Spinal cord (tissue), 10 donors: ENCODE measurements around the gene SLC7A8. TPM values are rescaled to one million over a fixed set of nuclear protein-coding genes. Genes with fewer than 3 reads are reported as not detected.

Source experiments
- DNase-seq, 6 donors: peaks; one replicate each; pipeline versions ENCODE4 v3.0.0 to v3.0.0-alpha.2; 2013 to 2015; ENCODE audit warnings: low spot score in 6 of 6, low read depth in 4 of 6
- H3K27ac ChIP-seq: one replicate; pipeline ENCODE4 v1.5.1; 2013; ENCODE audit warnings: low read depth, low read length, control low read depth
- H3K27me3 ChIP-seq: one replicate; pipeline ENCODE4 v1.6.1; 2013; ENCODE audit warnings: low read length; ENCODE audit not compliant: control insufficient read depth, insufficient read depth
- H3K36me3 ChIP-seq: one replicate; pipeline ENCODE4 v1.6.1; 2013; ENCODE audit warnings: low read length; ENCODE audit not compliant: control insufficient read depth, insufficient read depth
- H3K4me1 ChIP-seq: one replicate; pipeline ENCODE4 v1.6.1; 2013; ENCODE audit warnings: low read length; ENCODE audit not compliant: control insufficient read depth, insufficient read depth
- H3K4me3 ChIP-seq: one replicate; pipeline ENCODE4 v1.5.1; 2013; ENCODE audit warnings: low read depth, low read length, control low read depth
- H3K9me3 ChIP-seq: one replicate; pipeline ENCODE4 v1.6.1; 2013; ENCODE audit warnings: low read length; ENCODE audit not compliant: control insufficient read depth, insufficient read depth
- WGBS: methylation state at CpG from one replicate; pipeline ENCODE4 v1.1.5; 2013; ENCODE audit warnings: missing lambda C conversion rate; ENCODE audit not compliant: insufficient coverage; 5-methylcytosine and 5-hydroxymethylcytosine counted together
- polyA plus RNA-seq, 2 donors: library from polyadenylated mRNA; unstranded; fragments of 120-200 nt; gene quantifications; one replicate each; pipeline ENCODE4 v1.2.1, GENCODE V29; 2013; ENCODE audit not compliant: insufficient read length in 2 of 2
- total RNA-seq, 2 donors: library from RNA; depleted of rRNA in 1 of 2; stranded (reverse); fragments of 120-200 nt in 1 of 2; fragments of >200 nt in 1 of 2; gene quantifications; one replicate each; pipeline versions ENCODE4 v1.2.3 to v1.2.4, GENCODE V29; 2013 to 2014
- donor health status: healthy.

The SLC7A8 gene
- total and polyA plus RNA-seq, 4 donors = 8.6 to 18.9 (median 17.2) TPM

DNA sequence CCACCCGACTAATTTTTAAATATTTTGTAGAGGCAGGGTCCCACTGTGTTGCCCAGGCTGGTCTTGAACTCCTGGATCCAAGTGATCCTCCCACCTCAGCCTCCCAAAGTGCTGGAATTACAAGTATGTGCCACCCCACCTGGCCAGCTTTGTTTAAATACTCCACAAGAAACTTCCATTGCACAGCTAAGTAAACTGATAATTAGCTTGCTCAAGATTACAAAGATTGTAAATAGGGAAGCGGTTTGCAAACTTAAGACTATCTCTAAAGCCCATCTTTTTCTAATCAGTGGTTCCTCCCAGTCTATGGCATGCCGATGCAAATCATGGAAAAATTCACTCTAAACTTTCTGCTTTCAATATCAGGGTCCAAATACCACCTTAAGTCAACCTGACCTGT lies 9.7 kb downstream of the SLC7A8 start:
- no peaks in the 10 kb centered on the region for H3K9me3 ChIP-seq
- H3K27me3 ChIP-seq = no peaks in the 10 kb centered on the region
- H3K36me3 ChIP-seq = no peaks in the 10 kb centered on the region
- H3K4me3 ChIP-seq = no peak overlapping the region
- no peak overlapping the region for H3K27ac ChIP-seq
- peaks cover 6% of the 10 kb centered on the region for H3K4me1 ChIP-seq
- WGBS = 82% methylated on average over 2 of the region's 3 CpGs
- DNase-seq = no peak

DNA sequence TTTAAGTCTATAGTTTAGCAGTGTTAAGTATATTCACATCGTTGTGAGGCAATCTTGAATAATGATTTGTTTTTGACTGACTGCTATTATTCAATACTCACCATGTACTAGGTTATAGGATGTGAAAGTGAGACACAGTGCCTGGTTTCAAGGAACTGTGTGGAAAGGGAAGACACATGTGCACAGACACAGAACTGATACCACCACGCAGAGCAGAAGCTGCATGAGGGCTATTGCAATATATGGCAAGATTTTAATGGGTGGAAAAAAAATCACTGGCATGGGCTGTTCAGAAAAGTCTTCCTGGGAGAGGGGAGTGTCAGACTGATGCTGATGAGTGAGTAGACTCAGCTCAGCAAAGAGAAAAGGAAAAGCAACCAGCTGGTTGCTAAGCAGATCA lies 10.4 kb downstream of the SLC7A8 start:
- Histone ChIP-seq H3K9me3 (no peaks in the 10 kb centered on the region), H3K4me1 (peaks cover 6% of the 10 kb centered on the region), H3K4me3 (no peak overlapping the region), H3K27ac (no peak overlapping the region), H3K27me3 (no peaks in the 10 kb centered on the region), H3K36me3 (no peaks in the 10 kb centered on the region)
- no peak for DNase-seq
- WGBS = 100% methylated on average over 1 of the region's 2 CpGs

DNA sequence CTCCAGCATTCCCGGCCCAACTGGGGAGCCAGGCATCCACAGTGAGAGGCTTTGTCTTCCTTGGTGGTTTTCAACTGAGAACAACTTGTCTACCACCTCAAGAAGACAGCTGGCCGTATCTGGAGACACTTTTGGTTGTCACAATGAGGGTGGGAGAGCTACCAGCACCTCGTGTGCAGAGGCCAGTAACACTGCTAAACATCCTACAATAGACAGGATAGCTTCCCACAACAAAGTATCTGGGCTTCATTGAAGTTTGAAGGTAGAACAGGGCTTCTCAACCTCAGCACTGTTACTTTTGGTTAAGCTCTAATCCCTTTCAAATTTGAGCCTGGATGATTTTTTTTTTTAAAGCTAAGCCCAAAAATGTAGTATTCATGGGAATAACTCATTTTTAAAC lies 10.9 kb downstream of the SLC7A8 start:
- no peak for DNase-seq
- Histone ChIP-seq H3K4me1 (peaks cover 6% of the 10 kb centered on the region), H3K4me3 (no peak overlapping the region), H3K27me3 (no peaks in the 10 kb centered on the region), H3K9me3 (no peaks in the 10 kb centered on the region), H3K27ac (no peak overlapping the region), H3K36me3 (no peaks in the 10 kb centered on the region)
- WGBS = 60% methylated on average over 3 of the region's 3 CpGs

- WGBS = 95% methylated on average over 5 of the region's 5 CpGs
- no peak overlapping the region for H3K27ac ChIP-seq
Observed at GRCh38 chr14:23172096-23172495, 11.4 kb downstream of the SLC7A8 start.

GRCh38 chr14:23171222-23171975 lies 12.1 kb downstream of the SLC7A8 start:
- WGBS = 74% methylated on average over 8 of the region's 8 CpGs
- Histone ChIP-seq H3K27me3 (no peaks in the 10 kb centered on the region), H3K4me3 (no peak overlapping the region), H3K36me3 (no peaks in the 10 kb centered on the region), H3K4me1 (peaks cover 6% of the 10 kb centered on the region), H3K9me3 (no peaks in the 10 kb centered on the region), H3K27ac (no peak overlapping the region)
- no peak for DNase-seq

More at GRCh38 chr14:23172096-23172495, 11.4 kb downstream of the SLC7A8 start:
- no peaks in the 10 kb centered on the region for H3K36me3 ChIP-seq
- H3K4me1 ChIP-seq = peaks cover 6% of the 10 kb centered on the region
- DNase-seq = no peak
- H3K4me3 ChIP-seq = no peak overlapping the region
- no peaks in the 10 kb centered on the region for H3K9me3 ChIP-seq
- H3K27me3 ChIP-seq = no peaks in the 10 kb centered on the region

DNA sequence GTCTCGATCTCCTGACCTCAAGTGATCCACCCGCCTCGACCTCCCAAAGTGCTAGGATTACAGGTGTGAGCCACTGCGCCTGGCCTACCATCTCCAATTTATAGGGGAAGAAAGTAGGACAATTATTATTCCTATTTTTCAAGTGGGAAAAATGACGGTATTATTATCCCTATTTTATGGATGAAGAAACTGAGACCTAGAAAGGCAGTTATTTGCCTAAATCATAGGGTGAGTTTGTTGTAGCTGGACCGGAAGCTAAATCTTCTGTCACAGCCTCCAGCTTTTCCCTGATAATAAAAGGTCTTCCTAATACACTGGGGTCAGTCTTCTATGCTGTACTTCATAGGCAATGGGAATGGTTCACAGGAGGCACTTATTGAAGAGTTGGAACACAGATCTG lies 13.8 kb downstream of the SLC7A8 start:
- no peaks in the 10 kb centered on the region for H3K27me3 ChIP-seq
- WGBS = no CpG with 5 or more reads among the region's 6 CpGs
- H3K27ac ChIP-seq = no peak overlapping the region
- no peak overlapping the region for H3K4me3 ChIP-seq
- DNase-seq = no peak
- H3K4me1 ChIP-seq = peaks cover 2% of the 10 kb centered on the region
- H3K9me3 ChIP-seq = no peaks in the 10 kb centered on the region
- H3K36me3 ChIP-seq = peaks cover 2% of the 10 kb centered on the region

- no peak overlapping the region for H3K27ac ChIP-seq
- DNase-seq = peak in 2 of 6 donors; percentile 29 to 42
- WGBS = 67% methylated on average over 1 of the region's 2 CpGs
Observed at GRCh38 chr14:23168246-23168645, 15.2 kb downstream of the SLC7A8 start.

GRCh38 chr14:23167116-23167847 lies 16.2 kb downstream of the SLC7A8 start:
- Histone ChIP-seq H3K9me3 (no peaks in the 10 kb centered on the region), H3K4me3 (no peak overlapping the region), H3K4me1 (no peaks in the 10 kb centered on the region), H3K27me3 (no peaks in the 10 kb centered on the region), H3K27ac (no peak overlapping the region), H3K36me3 (peaks cover 2% of the 10 kb centered on the region)
- 80% methylated on average over 1 of the region's 9 CpGs for WGBS
- no peak for DNase-seq

More at GRCh38 chr14:23168246-23168645, 15.2 kb downstream of the SLC7A8 start:
- Histone ChIP-seq H3K9me3 (no peaks in the 10 kb centered on the region), H3K36me3 (peaks cover 2% of the 10 kb centered on the region), H3K27me3 (no peaks in the 10 kb centered on the region), H3K4me1 (no peaks in the 10 kb centered on the region), H3K4me3 (no peak overlapping the region)

DNA sequence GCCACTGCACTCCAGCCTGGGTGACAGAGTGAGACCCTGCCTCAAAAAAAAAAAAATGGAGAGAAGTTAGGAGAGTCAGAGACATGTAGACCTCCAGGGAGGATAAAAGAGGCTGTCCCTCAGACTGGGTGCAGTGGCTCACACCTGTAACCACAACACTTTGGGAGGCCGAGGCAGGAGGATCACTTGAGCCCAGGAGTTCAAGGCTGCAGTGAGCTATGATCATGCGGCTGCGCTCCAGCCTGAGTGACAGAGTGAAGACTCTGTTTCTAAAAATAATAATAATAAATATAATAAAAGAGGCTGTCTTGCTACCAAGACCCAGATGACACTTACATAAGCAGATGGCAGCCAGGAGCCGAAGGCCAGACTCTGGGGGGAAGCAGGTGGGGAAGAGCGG lies 18.5 kb downstream of the SLC7A8 start:
- Histone ChIP-seq H3K27me3 (no peaks in the 10 kb centered on the region), H3K4me1 (peaks cover 7% of the 10 kb centered on the region), H3K9me3 (no peaks in the 10 kb centered on the region), H3K27ac (no peak overlapping the region), H3K4me3 (no peak overlapping the region), H3K36me3 (peaks cover 2% of the 10 kb centered on the region)
- no peak for DNase-seq
- 90% methylated on average over 2 of the region's 5 CpGs for WGBS

DNA sequence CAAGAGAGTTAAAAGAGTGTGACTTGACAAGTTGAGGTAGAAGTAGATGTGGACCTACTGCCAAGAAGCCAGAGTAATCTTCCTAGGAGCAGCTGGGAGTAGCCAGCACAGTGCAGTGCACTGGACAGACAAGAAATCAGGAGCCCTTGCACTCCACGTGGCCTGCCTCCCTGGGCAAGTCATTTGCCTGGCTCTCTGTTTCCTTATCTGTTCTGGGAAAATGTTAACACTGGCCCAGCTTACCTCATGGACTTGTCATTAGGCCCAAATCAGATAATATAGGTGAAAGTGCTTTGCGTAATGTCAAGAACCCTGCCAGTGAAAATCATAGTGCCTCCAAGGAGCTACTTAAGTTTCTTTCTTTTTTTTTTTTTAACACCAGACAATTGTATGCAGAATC lies 19.2 kb downstream of the SLC7A8 start:
- H3K27ac ChIP-seq = no peak overlapping the region
- H3K36me3 ChIP-seq = peaks cover 2% of the 10 kb centered on the region
- no peak for DNase-seq
- no peaks in the 10 kb centered on the region for H3K27me3 ChIP-seq
- H3K4me3 ChIP-seq = no peak overlapping the region
- WGBS = 70% methylated on average over 1 of the region's 2 CpGs
- peaks cover 7% of the 10 kb centered on the region for H3K4me1 ChIP-seq
- no peaks in the 10 kb centered on the region for H3K9me3 ChIP-seq
